Measurements from ENCODE around the gene NCK2.
A peak's percentile ranks its signal among the peaks of the same experiment; 100 is the strongest.
"Not testable (repeated sequence)": the region's sequence is repeated elsewhere in the genome, so short reads cannot be mapped to it uniquely, and the experiment has no call there.

Gene NCK2

GRCh38 chr2:105752691-105753358 is 8.1 kb downstream of the NCK2 start:
- Histone ChIP-seq H3K27ac (peak overlapping the region in 4 of 21 experiments; percentile 47 to 82 (median 70)), H3K4me3 (no peak overlapping the region)

GRCh38 chr2:105753380-105753779 is 8.7 kb downstream of the NCK2 start:
- peak overlapping the region in 7 of 21 experiments; percentile 40 to 82 (median 64) for H3K27ac ChIP-seq
- no peak overlapping the region for H3K4me3 ChIP-seq

- no peak overlapping the region for H3K4me3 ChIP-seq
- peak overlapping the region in 8 of 21 experiments; percentile 9 to 82 (median 63) for H3K27ac ChIP-seq
Measured at GRCh38 chr2:105754011-105754410, 9.3 kb downstream of the NCK2 start.

- peak overlapping the region in 8 of 21 experiments; percentile 4 to 82 (median 36) for H3K27ac ChIP-seq
- H3K4me3 ChIP-seq, result no peak overlapping the region
Measured at GRCh38 chr2:105754994-105755393, 10.3 kb downstream of the NCK2 start.

- peak overlapping the region in 9 of 21 experiments; percentile 1 to 82 (median 30) for H3K27ac ChIP-seq
- no peak overlapping the region for H3K4me3 ChIP-seq
Measured at GRCh38 chr2:105755895-105756294, 11.2 kb downstream of the NCK2 start.

GRCh38 chr2:105756435-105756834 is 11.7 kb downstream of the NCK2 start:
- Histone ChIP-seq H3K4me3 (no peak overlapping the region), H3K27ac (peak overlapping the region in 2 of 21 experiments; percentile 0 to 82)

GRCh38 chr2:105756865-105757264 is 12.2 kb downstream of the NCK2 start:
- H3K27ac ChIP-seq, result peak overlapping the region in 2 of 21 experiments; percentile 0 to 82
- not testable (repeated sequence) for H3K4me3 ChIP-seq

- Histone ChIP-seq H3K4me3 (no peak overlapping the region), H3K27ac (peak overlapping the region in 2 of 21 experiments; percentile 38 to 82)
Measured at GRCh38 chr2:105757433-105757832, 12.7 kb downstream of the NCK2 start.

GRCh38 chr2:105760191-105760590 is 15.5 kb downstream of the NCK2 start:
- Histone ChIP-seq H3K27ac (peak overlapping the region in 1 of 21 experiments; percentile 58), H3K4me3 (no peak overlapping the region)

GRCh38 chr2:105760639-105761337 is 16.1 kb downstream of the NCK2 start:
- H3K27ac ChIP-seq, result peak overlapping the region in 1 of 21 experiments; percentile 58
- no peak overlapping the region for H3K4me3 ChIP-seq

GRCh38 chr2:105761931-105762515 is 17.3 kb downstream of the NCK2 start:
- Histone ChIP-seq H3K4me3 (no peak overlapping the region), H3K27ac (peak overlapping the region in 6 of 21 experiments; percentile 7 to 63 (median 27))

- Histone ChIP-seq H3K4me3 (no peak overlapping the region), H3K27ac (peak overlapping the region in 3 of 21 experiments; percentile 4 to 63 (median 58))
Measured at GRCh38 chr2:105763076-105763475, 18.4 kb downstream of the NCK2 start.

- no peak overlapping the region for H3K4me3 ChIP-seq
- H3K27ac ChIP-seq, result peak overlapping the region in 2 of 21 experiments; percentile 4 to 51
Measured at GRCh38 chr2:105764059-105764458, 19.3 kb downstream of the NCK2 start.

- Histone ChIP-seq H3K27ac (peak overlapping the region in 14 of 21 experiments; percentile 4 to 75 (median 42)), H3K4me3 (no peak overlapping the region)
Measured at GRCh38 chr2:105765415-105766299, 20.9 kb downstream of the NCK2 start.

- Histone ChIP-seq H3K4me3 (no peak overlapping the region), H3K27ac (peak overlapping the region in 13 of 21 experiments; percentile 5 to 75 (median 45))
Measured at GRCh38 chr2:105766300-105766866, 21.7 kb downstream of the NCK2 start.

- H3K4me3 ChIP-seq, result no peak overlapping the region
- no peak overlapping the region for H3K27ac ChIP-seq
Measured at GRCh38 chr2:105768176-105768575, 23.5 kb downstream of the NCK2 start.

- Histone ChIP-seq H3K4me3 (no peak overlapping the region), H3K27ac (no peak overlapping the region)
Measured at GRCh38 chr2:105768961-105769452, 24.3 kb downstream of the NCK2 start.

- H3K27ac ChIP-seq, result peak overlapping the region in 1 of 21 experiments; percentile 24
- no peak overlapping the region for H3K4me3 ChIP-seq
Measured at GRCh38 chr2:105769504-105769903, 24.8 kb downstream of the NCK2 start.

GRCh38 chr2:105770149-105770548 is 25.4 kb downstream of the NCK2 start:
- Histone ChIP-seq H3K27ac (peak overlapping the region in 1 of 21 experiments; percentile 24), H3K4me3 (no peak overlapping the region)

Data from skin epidermis (tissue), 12 donors.